Measurements from ENCODE around the gene CRBN. TPM values are rescaled to one million over a fixed set of nuclear protein-coding genes. Genes with fewer than 3 reads are reported as not detected.

CRBN gene
- total RNA-seq, 1 donor from 2014 or later = 56.0 TPM

DNA sequence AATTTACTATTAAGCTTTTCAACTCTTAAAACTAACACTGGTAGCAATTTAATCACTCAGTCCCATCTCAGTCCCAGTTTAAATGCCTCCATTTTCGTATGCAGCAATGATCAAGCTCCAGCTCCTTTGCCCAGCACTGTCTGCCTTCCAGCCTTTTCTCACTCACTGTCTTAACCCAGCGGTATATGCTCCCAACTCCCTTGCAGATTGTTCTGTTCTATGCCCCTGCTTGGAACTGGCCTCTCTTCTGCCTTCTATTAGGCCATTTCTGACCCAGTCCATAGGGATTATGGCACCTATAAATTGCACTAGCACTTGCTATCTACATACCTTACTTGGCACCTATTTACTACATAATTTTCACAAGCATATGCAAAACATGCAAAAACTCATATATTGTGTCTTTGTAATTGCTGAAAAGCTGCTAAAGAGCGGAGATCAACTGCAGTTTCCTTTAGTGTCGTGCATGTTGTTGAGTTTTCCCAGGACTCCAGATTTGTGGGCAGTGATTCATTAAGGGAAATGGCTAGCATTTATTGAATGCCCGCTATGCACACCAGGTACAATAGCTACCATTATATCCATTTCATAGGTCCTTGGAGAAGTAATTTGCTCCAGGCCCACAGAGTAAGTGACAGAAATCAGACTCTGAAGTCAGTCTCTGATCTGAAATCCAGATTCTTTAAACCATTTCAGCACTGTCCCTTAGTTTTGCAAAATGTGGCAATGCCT, 24.4 kb downstream of the CRBN start:
- intact Hi-C loops (cut with DNase I) = no loop called here
- Histone ChIP-seq H3K27me3 (no peaks in the 10 kb centered on the region), H3K27ac (no peak overlapping the region), H3K9me3 (no peaks in the 10 kb centered on the region), H3K36me3 (peaks cover 96% of the 10 kb centered on the region), H3K4me3 (no peak overlapping the region), H3K4me1 (peaks cover 4% of the 10 kb centered on the region)
- DNase-seq = no peak
- TF ChIP-seq, protein P1, sequence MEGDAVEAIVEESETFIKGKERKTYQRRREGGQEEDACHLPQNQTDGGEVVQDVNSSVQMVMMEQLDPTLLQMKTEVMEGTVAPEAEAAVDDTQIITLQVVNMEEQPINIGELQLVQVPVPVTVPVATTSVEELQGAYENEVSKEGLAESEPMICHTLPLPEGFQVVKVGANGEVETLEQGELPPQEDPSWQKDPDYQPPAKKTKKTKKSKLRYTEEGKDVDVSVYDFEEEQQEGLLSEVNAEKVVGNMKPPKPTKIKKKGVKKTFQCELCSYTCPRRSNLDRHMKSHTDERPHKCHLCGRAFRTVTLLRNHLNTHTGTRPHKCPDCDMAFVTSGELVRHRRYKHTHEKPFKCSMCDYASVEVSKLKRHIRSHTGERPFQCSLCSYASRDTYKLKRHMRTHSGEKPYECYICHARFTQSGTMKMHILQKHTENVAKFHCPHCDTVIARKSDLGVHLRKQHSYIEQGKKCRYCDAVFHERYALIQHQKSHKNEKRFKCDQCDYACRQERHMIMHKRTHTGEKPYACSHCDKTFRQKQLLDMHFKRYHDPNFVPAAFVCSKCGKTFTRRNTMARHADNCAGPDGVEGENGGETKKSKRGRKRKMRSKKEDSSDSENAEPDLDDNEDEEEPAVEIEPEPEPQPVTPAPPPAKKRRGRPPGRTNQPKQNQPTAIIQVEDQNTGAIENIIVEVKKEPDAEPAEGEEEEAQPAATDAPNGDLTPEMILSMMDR (IDR thresholded peaks at IDR 0.05) = no peak
- no peak for ATAC-seq

DNA sequence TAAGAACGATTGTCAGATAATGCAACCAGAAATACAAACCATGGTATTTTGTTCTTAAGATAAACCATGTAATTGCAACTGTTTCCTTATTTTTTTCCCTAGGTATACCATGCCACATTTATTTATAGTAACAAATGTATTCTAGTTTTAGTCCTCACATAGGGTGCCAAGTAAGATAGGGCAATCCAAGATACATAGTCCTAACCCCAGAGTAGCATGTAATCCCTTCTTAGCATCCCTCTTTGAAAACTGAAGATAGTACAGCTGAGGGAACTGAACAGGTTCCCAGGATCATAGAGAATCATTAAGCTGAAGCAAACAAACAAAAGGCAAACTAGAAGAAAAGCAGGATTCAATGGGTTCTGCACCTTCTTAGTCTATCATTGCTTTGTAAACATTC, 28.0 kb downstream of the CRBN start:
- ATAC-seq = no peak
- no peak overlapping the region for H3K4me3 ChIP-seq
- peaks cover 6% of the 10 kb centered on the region for H3K4me1 ChIP-seq
- H3K36me3 ChIP-seq = peaks cover 100% of the 10 kb centered on the region
- no peak overlapping the region for H3K27ac ChIP-seq
- TF ChIP-seq, protein P1 (IDR thresholded peaks at IDR 0.05) = no peak
- DNase-seq = no peak
- no peaks in the 10 kb centered on the region for H3K27me3 ChIP-seq
- intact Hi-C loops (cut with DNase I) = no loop called here
- no peaks in the 10 kb centered on the region for H3K9me3 ChIP-seq

DNA sequence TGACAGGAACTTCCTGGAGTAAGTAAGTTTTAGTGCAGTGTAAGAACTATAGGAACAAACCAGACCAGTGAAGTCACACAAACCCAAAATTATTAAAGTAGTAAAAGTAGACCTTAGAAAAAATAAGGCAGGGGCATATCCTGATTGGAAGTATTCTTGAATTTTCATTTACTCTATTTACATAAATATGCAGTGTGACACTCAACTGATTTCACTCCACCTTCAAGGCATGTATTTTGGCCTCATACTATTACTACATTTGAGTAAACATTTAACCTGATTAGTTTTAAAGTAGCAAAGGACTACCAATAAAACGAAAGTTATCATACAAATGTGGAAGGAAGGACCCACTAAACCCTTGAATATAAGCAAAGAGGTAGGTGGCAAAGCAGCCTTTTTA, 29.9 kb downstream of the CRBN start:
- Histone ChIP-seq H3K27me3 (no peaks in the 10 kb centered on the region), H3K36me3 (peaks cover 99% of the 10 kb centered on the region), H3K27ac (no peak overlapping the region), H3K4me1 (peaks cover 6% of the 10 kb centered on the region), H3K4me3 (no peak overlapping the region), H3K9me3 (no peaks in the 10 kb centered on the region)
- DNase-seq = no peak
- TF ChIP-seq, protein P1 (IDR thresholded peaks at IDR 0.05) = no peak
- intact Hi-C loops (cut with DNase I) = no loop called here
- no peak for ATAC-seq

DNA sequence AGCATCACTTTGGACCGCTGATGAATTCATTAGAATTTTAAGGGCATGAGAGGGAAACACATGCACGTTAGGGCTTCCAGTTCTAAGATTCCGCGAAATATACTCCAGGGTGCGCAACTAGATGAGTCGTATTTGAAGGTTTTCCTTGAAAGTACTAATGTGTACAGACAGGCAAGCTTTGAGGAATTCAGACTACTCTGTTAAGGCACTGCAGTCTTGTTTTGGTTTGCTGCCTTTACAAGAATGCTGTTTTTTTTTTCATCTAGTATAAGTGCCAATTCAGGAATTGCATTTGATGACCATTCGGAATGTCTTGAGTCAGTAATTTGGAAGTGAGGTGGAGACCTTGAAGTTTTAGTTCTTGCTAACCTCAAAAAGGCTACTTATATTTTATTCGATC, 33.7 kb downstream of the CRBN start:
- H3K4me3 ChIP-seq = no peak overlapping the region
- ATAC-seq (no peak), DNase-seq (no peak)
- peaks cover 6% of the 10 kb centered on the region for H3K4me1 ChIP-seq
- no peaks in the 10 kb centered on the region for H3K27me3 ChIP-seq
- TF ChIP-seq, protein P1 (IDR thresholded peaks at IDR 0.05) = no peak
- intact Hi-C loops (cut with DNase I) = no loop called here
- no peaks in the 10 kb centered on the region for H3K9me3 ChIP-seq
- H3K27ac ChIP-seq = no peak overlapping the region
- peaks cover 89% of the 10 kb centered on the region for H3K36me3 ChIP-seq

DNA sequence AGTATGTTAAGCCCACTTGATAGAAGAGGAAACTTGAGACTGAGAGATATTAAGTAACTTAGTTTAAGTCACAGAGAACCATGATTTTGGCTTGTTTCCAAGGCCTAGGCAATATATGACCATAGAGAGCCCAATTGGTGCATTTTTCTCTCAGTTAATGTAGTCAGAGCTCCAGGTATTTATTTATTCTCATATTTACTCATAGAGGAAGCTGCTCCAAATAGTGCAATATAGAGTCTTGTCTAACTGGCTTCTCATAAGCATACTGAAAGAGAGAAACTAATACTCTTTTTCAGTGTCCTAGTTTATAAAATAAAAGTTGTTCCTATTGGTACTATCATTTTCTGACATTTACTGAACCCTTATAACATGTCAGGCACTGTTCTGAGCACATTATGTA, 37.6 kb downstream of the CRBN start:
- peaks cover 89% of the 10 kb centered on the region for H3K36me3 ChIP-seq
- H3K27ac ChIP-seq = no peak overlapping the region
- H3K4me1 ChIP-seq = no peaks in the 10 kb centered on the region
- DNase-seq = no peak
- no peaks in the 10 kb centered on the region for H3K9me3 ChIP-seq
- H3K4me3 ChIP-seq = no peak overlapping the region
- H3K27me3 ChIP-seq = no peaks in the 10 kb centered on the region
- ATAC-seq = no peak
- TF ChIP-seq, protein P1 (IDR thresholded peaks at IDR 0.05) = no peak
- intact Hi-C loops (cut with DNase I) = no loop called here

DNA sequence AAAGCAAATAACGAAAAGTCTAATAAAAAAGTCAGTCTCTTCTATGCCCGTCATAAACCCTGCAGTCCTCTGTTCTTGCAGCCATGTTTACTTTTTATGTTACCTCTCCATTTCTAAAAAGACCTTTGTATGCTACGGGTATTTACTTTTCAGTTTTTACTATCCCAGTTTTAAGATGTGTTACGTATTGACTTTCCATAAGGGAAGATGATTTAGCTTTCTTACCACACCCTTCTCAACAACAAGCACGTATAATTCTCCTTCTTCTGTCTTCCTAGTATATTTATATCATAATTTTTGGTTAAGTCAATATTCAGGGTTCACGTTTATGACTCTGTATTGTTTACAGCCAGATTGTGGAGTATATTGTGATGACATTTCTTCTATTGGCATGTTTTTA, 42.0 kb downstream of the CRBN start:
- H3K27me3 ChIP-seq = no peaks in the 10 kb centered on the region
- no peaks in the 10 kb centered on the region for H3K4me1 ChIP-seq
- no peak overlapping the region for H3K27ac ChIP-seq
- intact Hi-C loops (cut with DNase I) = no loop called here
- TF ChIP-seq, protein P1 (IDR thresholded peaks at IDR 0.05) = no peak
- no peaks in the 10 kb centered on the region for H3K9me3 ChIP-seq
- H3K4me3 ChIP-seq = no peak overlapping the region
- H3K36me3 ChIP-seq = peaks cover 54% of the 10 kb centered on the region
- ATAC-seq (no peak), DNase-seq (no peak)
